Measurements from ENCODE around the gene NTM.

GRCh38 chr11:131910523-131911387 lies 540.3 kb downstream of the NTM start:
- TF ChIP-seq CTCF (IDR thresholded peaks at IDR 0.05; ENCODE audit: low read depth, low read length, poor library complexity, severe bottlenecking) (no peak), EZH2phosphoT487 (IDR thresholded peaks at IDR 0.05; ENCODE audit: borderline replicate concordance, low read length) (no peak)
